KMS-11 (cell line): Measurements from ENCODE around the gene GJC2.
"Not testable (repeated sequence)": the region's sequence is repeated elsewhere in the genome, so short reads cannot be mapped to it uniquely, and the experiment has no call there.

Source experiments
- H2AFZ ChIP-seq: fragments of 200-600 bp; sonication (generic); 2 replicates; pipeline ENCODE4 v1.6.1; 2016; ENCODE audit warnings: antibody characterized with exemption, mixed run types, low read depth
- H3K27ac ChIP-seq: fragments of 200-600 bp; sonication (generic); 2 replicates; pipeline ENCODE4 v1.6.1; 2016; ENCODE audit warnings: mild to moderate bottlenecking, mixed run types
- H3K27me3 ChIP-seq: fragments of 200-600 bp; sonication (generic); 2 replicates; pipeline ENCODE4 v1.6.1; 2017; ENCODE audit warnings: mild to moderate bottlenecking, low read depth, mixed run types, moderate library complexity; ENCODE audit not compliant: insufficient read depth
- H3K36me3 ChIP-seq: fragments of 200-600 bp; sonication (generic); 2 replicates; pipeline ENCODE4 v1.6.1; 2017; ENCODE audit warnings: mild to moderate bottlenecking, mixed run types; ENCODE audit not compliant: insufficient read depth
- H3K4me1 ChIP-seq: fragments of 200-600 bp; sonication (generic); 2 replicates; pipeline ENCODE4 v1.6.1; 2016; ENCODE audit warnings: mild to moderate bottlenecking, low read depth, mixed run types; ENCODE audit not compliant: poor library complexity, severe bottlenecking
- H3K4me2 ChIP-seq: fragments of 200-600 bp; sonication (generic); 2 replicates; pipeline ENCODE4 v1.7.0; 2016; ENCODE audit warnings: mild to moderate bottlenecking, mixed run types
- H3K4me3 ChIP-seq: fragments of 200-600 bp; sonication (generic); IDR thresholded peaks from 2 replicates; pipeline ENCODE4 v1.6.1; 2017; ENCODE audit warnings: low read depth, low read length, mixed read lengths; ENCODE audit not compliant: insufficient read depth
- H3K79me2 ChIP-seq: fragments of 200-600 bp; sonication (generic); 2 replicates; pipeline ENCODE4 v1.6.1; 2016; ENCODE audit warnings: low read depth, mixed run types; ENCODE audit not compliant: insufficient read depth
- H3K9ac ChIP-seq: fragments of 200-600 bp; sonication (generic); 2 replicates; pipeline ENCODE4 v1.6.1; 2016; ENCODE audit warnings: mild to moderate bottlenecking, mixed run types
- H4K20me1 ChIP-seq: fragments of 200-600 bp; sonication (generic); 2 replicates; pipeline ENCODE4 v1.6.1; 2016; ENCODE audit warnings: mild to moderate bottlenecking, mixed run types; ENCODE audit not compliant: insufficient read depth
- CTCF ChIP-seq: fragments of 200-600 bp; sonication (generic); conservative IDR thresholded peaks from 2 replicates; pipeline ENCODE4 v1.6.1; 2017; ENCODE audit warnings: low read depth, mild to moderate bottlenecking, antibody characterized with exemption, low read length, moderate library complexity, mixed read lengths

The GJC2 gene

GRCh38 chr1:228108742-228109072 is 41.0 kb upstream of the GJC2 start:
- Histone ChIP-seq H3K27me3 (no peaks in the 10 kb centered on the region), H3K9ac (peak overlapping the region; percentile 86), H3K4me1 (peaks cover 39% of the 10 kb centered on the region), H3K36me3 (no peaks in the 10 kb centered on the region; the same call in 1 of the 2 replicates), H2AFZ (peak overlapping the region; percentile 77), H4K20me1 (no peaks in the 10 kb centered on the region), H3K79me2 (peaks cover 15% of the 10 kb centered on the region; the same call in 1 of the 2 replicates), H3K27ac (peak overlapping the region; percentile 35), H3K4me2 (peak overlapping the region; percentile 89), H3K4me3 (peak overlapping the region; percentile 94)
- no peak for TF ChIP-seq CTCF

GRCh38 chr1:228109073-228109961 is 40.4 kb upstream of the GJC2 start, which contains the start of gene MRPL55:
MRPL55 (minus strand) TSS chr1:228109299; CDS start chr1:228108260, 1,039 bp downstream.
- Histone ChIP-seq H3K4me1 (peaks cover 39% of the 10 kb centered on the region), H2AFZ (peak within 1 kb of the TSS; percentile 77), H3K36me3 (no peaks in the 10 kb centered on the region; the same call in 1 of the 2 replicates), H3K27ac (peak within 1 kb of the TSS; percentile 37), H4K20me1 (no peaks in the 10 kb centered on the region), H3K79me2 (peaks cover 15% of the 10 kb centered on the region; the same call in 1 of the 2 replicates), H3K4me3 (peak within 1 kb of the TSS; percentile 94), H3K9ac (peak within 1 kb of the TSS; percentile 86), H3K27me3 (no peaks in the 10 kb centered on the region), H3K4me2 (peak within 1 kb of the TSS; percentile 89)
- TF ChIP-seq CTCF, result no peak

- Histone ChIP-seq H3K27ac (peak overlapping the region; percentile 37; the same call in 1 of the 2 replicates), H3K4me2 (peak overlapping the region; percentile 74), H3K4me3 (peak overlapping the region; percentile 9), H4K20me1 (no peaks in the 10 kb centered on the region), H3K27me3 (no peaks in the 10 kb centered on the region), H3K4me1 (peaks cover 39% of the 10 kb centered on the region), H3K79me2 (peaks cover 15% of the 10 kb centered on the region; the same call in 1 of the 2 replicates), H2AFZ (peak overlapping the region; percentile 77), H3K36me3 (no peaks in the 10 kb centered on the region; the same call in 1 of the 2 replicates), H3K9ac (peak overlapping the region; percentile 86)
- TF ChIP-seq CTCF, result no peak
Measured at GRCh38 chr1:228109962-228110488, 39.7 kb upstream of the GJC2 start.

GRCh38 chr1:228110556-228110955 is 39.2 kb upstream of the GJC2 start:
- peaks cover 15% of the 10 kb centered on the region; the same call in 1 of the 2 replicates for H3K79me2 ChIP-seq
- peak overlapping the region; percentile 9 for H3K4me3 ChIP-seq
- H3K9ac ChIP-seq, result no peak overlapping the region
- no peak overlapping the region for H3K27ac ChIP-seq
- H3K4me2 ChIP-seq, result peak overlapping the region; percentile 74; the same call in 1 of the 2 replicates
- no peaks in the 10 kb centered on the region for H3K27me3 ChIP-seq
- no peak overlapping the region for H2AFZ ChIP-seq
- no peak for TF ChIP-seq CTCF
- peaks cover 39% of the 10 kb centered on the region for H3K4me1 ChIP-seq
- no peaks in the 10 kb centered on the region for H4K20me1 ChIP-seq
- no peaks in the 10 kb centered on the region; the same call in 1 of the 2 replicates for H3K36me3 ChIP-seq

GRCh38 chr1:228111315-228111714 is 38.4 kb upstream of the GJC2 start:
- Histone ChIP-seq H3K79me2 (peaks cover 15% of the 10 kb centered on the region; the same call in 1 of the 2 replicates), H3K4me1 (peaks cover 39% of the 10 kb centered on the region), H3K4me2 (peak overlapping the region; percentile 84)
- H3K36me3 ChIP-seq, H3K27ac ChIP-seq, H3K4me3 ChIP-seq, H3K9ac ChIP-seq, H4K20me1 ChIP-seq, H3K27me3 ChIP-seq, H2AFZ ChIP-seq: not testable (repeated sequence)
